HEK293T (cell line): ENCODE data around the gene ADAMTS17.

Source experiments
- ARNT ChIP-seq: fragments of 450-650 bp; IDR thresholded peaks from 2 replicates; pipeline ENCODE4 v1.6.1; 2017; ENCODE audit warnings: mild to moderate bottlenecking
- BHLHE40 ChIP-seq: fragments of 450-650 bp; IDR thresholded peaks from 2 replicates; pipeline ENCODE4 v1.6.1; 2016; ENCODE audit warnings: mild to moderate bottlenecking, moderate library complexity, borderline replicate concordance
- FOXK2 ChIP-seq: fragments of 450-650 bp; IDR thresholded peaks from 2 replicates; pipeline ENCODE4 v1.6.1; 2016; ENCODE audit warnings: mild to moderate bottlenecking
- FOXM1 ChIP-seq: fragments of 450-650 bp; IDR thresholded peaks from 2 replicates; pipeline ENCODE4 v1.6.1; 2017; ENCODE audit warnings: mild to moderate bottlenecking, borderline replicate concordance

DNA sequence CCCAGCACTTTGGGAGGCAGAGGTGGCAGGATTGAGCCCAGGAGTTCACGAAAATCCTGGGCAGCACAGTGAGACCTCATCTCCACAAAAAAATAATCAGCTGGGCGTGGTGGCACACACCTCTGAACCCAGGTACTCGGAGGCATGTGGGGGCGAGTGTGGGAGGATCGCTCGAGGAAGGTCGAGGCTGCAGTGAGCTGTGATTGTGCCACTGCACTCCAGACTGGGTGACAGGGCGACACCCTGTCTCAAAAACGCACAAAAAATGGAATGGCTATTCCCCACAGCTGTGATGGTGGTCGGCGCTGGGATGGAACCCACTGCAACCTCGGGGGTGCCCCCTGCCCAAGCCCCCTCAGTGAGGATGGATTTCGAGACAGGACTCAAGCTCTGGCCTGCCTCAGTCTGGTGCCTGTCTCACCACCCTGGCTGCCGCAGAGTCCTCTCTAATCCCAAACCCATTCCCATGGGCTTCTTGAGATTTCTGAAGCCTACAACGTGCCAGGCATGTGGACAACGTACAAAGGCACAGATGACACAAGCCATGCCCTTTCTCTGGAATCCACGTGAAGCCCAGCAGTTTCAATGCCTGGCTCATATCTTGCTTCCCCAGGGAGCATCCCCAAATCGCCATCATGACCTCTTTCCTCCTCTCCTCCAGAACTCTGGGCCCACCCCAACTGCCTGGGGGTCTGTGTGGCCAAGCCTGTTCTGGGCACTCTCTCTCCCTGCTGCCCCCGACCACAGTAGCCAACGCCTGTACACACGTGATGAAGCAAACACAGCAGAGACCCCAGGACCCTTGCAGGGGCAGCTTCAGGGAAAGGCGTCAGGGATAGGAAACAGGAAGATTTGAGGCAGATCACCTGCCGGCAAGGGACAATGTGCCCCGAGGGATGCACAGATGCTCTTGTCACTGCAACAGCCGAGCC is 32.4 kb downstream of the ADAMTS17 start:
- no peak for TF ChIP-seq FOXM1
- TF ChIP-seq ARNT = no peak
- TF ChIP-seq BHLHE40 = no peak
- no peak for TF ChIP-seq FOXK2
